Tibial artery (tissue), 4 donors: ENCODE results near the gene CREB3L1.

Experiments
- DNase-seq, 2 donors: peaks; one replicate each; pipeline ENCODE4 v3.0.0-alpha.2; 2019
- H3K27ac ChIP-seq, 2 donors: fragments of 200-600 bp; sonication (generic) in 1 of 2; 1 replicate in 1 of 2; 2 replicates in 1 of 2; pipeline ENCODE4 v1.5.1; 2018 to 2019; ENCODE audit warnings: mild to moderate bottlenecking in 1 of 2
- H3K27me3 ChIP-seq, 2 donors: fragments of 200-600 bp; sonication (generic) in 1 of 2; one replicate each; pipeline versions ENCODE4 v1.5.1 to v1.6.0; 2016 to 2019
- H3K36me3 ChIP-seq, 3 donors: fragments of 200-600 bp; sonication (generic) in 2 of 3; one replicate each; pipeline ENCODE4 v1.5.1; 2016 to 2019; ENCODE audit warnings: mild to moderate bottlenecking in 2 of 3
- H3K4me1 ChIP-seq, 4 donors: fragments of 200-600 bp; sonication (generic) in 2 of 4; 1 replicate in 3 of 4; 2 replicates in 1 of 4; pipeline ENCODE4 v1.5.1; 2016 to 2019
- H3K4me3 ChIP-seq, 2 donors: fragments of 200-600 bp; sonication (generic) in 1 of 2; 1 replicate in 1 of 2; 2 replicates in 1 of 2; pipeline ENCODE4 v1.5.1; 2018 to 2019; ENCODE audit warnings: mild to moderate bottlenecking in 2 of 2
- H3K9me3 ChIP-seq, 3 donors: fragments of 200-600 bp; sonication (generic) in 1 of 3; one replicate each; pipeline ENCODE4 v1.5.1; 2016 to 2019
- intact Hi-C: fragments of 100-400 bp; cut with DNase I; formaldehyde crosslinking; loops from one replicate; pipeline ENCODE4 v1.15.0; 2023; ENCODE audit warnings: low total_unique reads
- TF ChIP-seq, protein P1 (sequence below), 2 experiments: fragments of 200-600 bp in 1 of 2; fragments of 450-650 bp in 1 of 2; IDR thresholded peaks; one replicate each; pipeline ENCODE4 v1.5.1; 2017 to 2019; ENCODE audit warnings: antibody characterized with exemption in 2 of 2, mild to moderate bottlenecking in 1 of 2, moderate library complexity in 1 of 2

The CREB3L1 gene

GRCh38 chr11:46272816-46273427 is 4.5 kb upstream of the CREB3L1 start:
- H3K9me3 ChIP-seq, result no peaks in the 10 kb centered on the region
- peak overlapping the region; percentile 66 to 69 for H3K27ac ChIP-seq
- no peak overlapping the region for H3K4me3 ChIP-seq
- TF ChIP-seq, protein P1, sequence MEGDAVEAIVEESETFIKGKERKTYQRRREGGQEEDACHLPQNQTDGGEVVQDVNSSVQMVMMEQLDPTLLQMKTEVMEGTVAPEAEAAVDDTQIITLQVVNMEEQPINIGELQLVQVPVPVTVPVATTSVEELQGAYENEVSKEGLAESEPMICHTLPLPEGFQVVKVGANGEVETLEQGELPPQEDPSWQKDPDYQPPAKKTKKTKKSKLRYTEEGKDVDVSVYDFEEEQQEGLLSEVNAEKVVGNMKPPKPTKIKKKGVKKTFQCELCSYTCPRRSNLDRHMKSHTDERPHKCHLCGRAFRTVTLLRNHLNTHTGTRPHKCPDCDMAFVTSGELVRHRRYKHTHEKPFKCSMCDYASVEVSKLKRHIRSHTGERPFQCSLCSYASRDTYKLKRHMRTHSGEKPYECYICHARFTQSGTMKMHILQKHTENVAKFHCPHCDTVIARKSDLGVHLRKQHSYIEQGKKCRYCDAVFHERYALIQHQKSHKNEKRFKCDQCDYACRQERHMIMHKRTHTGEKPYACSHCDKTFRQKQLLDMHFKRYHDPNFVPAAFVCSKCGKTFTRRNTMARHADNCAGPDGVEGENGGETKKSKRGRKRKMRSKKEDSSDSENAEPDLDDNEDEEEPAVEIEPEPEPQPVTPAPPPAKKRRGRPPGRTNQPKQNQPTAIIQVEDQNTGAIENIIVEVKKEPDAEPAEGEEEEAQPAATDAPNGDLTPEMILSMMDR (IDR thresholded peaks at IDR 0.05), result no peak
- peak; percentile 65 to 81 for DNase-seq
- intact Hi-C loops, result no loop called here
- no peaks in the 10 kb centered on the region for H3K36me3 ChIP-seq
- H3K4me1 ChIP-seq, result peaks cover 4 to 44% (median 38%) of the 10 kb centered on the region in 4 donors
- peaks cover 4 to 14% of the 10 kb centered on the region in 2 donors for H3K27me3 ChIP-seq

GRCh38 chr11:46273511-46274205 is 3.8 kb upstream of the CREB3L1 start:
- Histone ChIP-seq H3K27ac (peak overlapping the region; percentile 66 to 69), H3K4me1 (peaks cover 4 to 51% (median 44%) of the 10 kb centered on the region in 4 donors), H3K4me3 (no peak overlapping the region), H3K27me3 (peaks cover 4 to 22% of the 10 kb centered on the region in 2 donors), H3K9me3 (no peaks in the 10 kb centered on the region), H3K36me3 (no peaks in the 10 kb centered on the region)
- intact Hi-C loops, result no loop called here
- TF ChIP-seq, protein P1 (IDR thresholded peaks at IDR 0.05), result no peak
- DNase-seq, result no peak

- Histone ChIP-seq H3K27ac (no peak overlapping the region), H3K36me3 (no peaks in the 10 kb centered on the region), H3K4me1 (peaks cover 4 to 62% (median 49%) of the 10 kb centered on the region in 4 donors), H3K9me3 (no peaks in the 10 kb centered on the region), H3K27me3 (peaks cover 4 to 40% of the 10 kb centered on the region in 2 donors), H3K4me3 (no peak overlapping the region)
- DNase-seq, result no peak
- intact Hi-C loops, result no loop called here
- TF ChIP-seq, protein P1 (IDR thresholded peaks at IDR 0.05), result no peak
Observed at GRCh38 chr11:46275964-46276641, 1.4 kb upstream of the CREB3L1 start.

- TF ChIP-seq, protein P1 (IDR thresholded peaks at IDR 0.05), result no peak
- DNase-seq, result no peak
- H3K4me1 ChIP-seq, result peaks cover 4 to 58% (median 47%) of the 10 kb centered on the region in 4 donors
- no peak overlapping the region for H3K27ac ChIP-seq
- H3K36me3 ChIP-seq, result no peaks in the 10 kb centered on the region
- intact Hi-C loops, result no loop called here
- H3K27me3 ChIP-seq, result peaks cover 4 to 42% of the 10 kb centered on the region in 2 donors
- H3K9me3 ChIP-seq, result no peaks in the 10 kb centered on the region
- H3K4me3 ChIP-seq, result peak overlapping the region; percentile 46
Observed at GRCh38 chr11:46277313-46277621, 195 bp upstream of the CREB3L1 start.

- intact Hi-C loops, result no loop called here
- Histone ChIP-seq H3K9me3 (no peaks in the 10 kb centered on the region), H3K27me3 (peaks cover 4 to 44% of the 10 kb centered on the region in 2 donors), H3K4me1 (peaks cover 4 to 47% (median 36%) of the 10 kb centered on the region in 4 donors), H3K36me3 (no peaks in the 10 kb centered on the region), H3K4me3 (peak overlapping the region; percentile 46), H3K27ac (peak overlapping the region; percentile 29 to 36)
- TF ChIP-seq, protein P1 (IDR thresholded peaks at IDR 0.05), result peak in 1 of 2 experiments; percentile 27
- no peak for DNase-seq
Observed at GRCh38 chr11:46278387-46279125, 1.1 kb downstream of the CREB3L1 start.
